Cardiac muscle cell (in vitro differentiated cells and primary cell): Measurements from ENCODE around the gene TMEM253. TPM values are rescaled to one million over a fixed set of nuclear protein-coding genes. Genes with fewer than 3 reads are reported as not detected.
A peak's percentile ranks its signal among the peaks of the same experiment; 100 is the strongest.

Experiments
- DNase-seq, 2 donors: peaks; one replicate each; pipeline versions ENCODE4 v3.0.0 to v3.0.0-alpha.2; 2010 to 2017; ENCODE audit warnings: low read depth in 1 of 2, low spot score in 1 of 2
- H3K27ac ChIP-seq: fragments of 200-600 bp; sonication (generic); 2 replicates; pipeline ENCODE4 v1.5.1; 2016
- H3K27me3 ChIP-seq: fragments of 200-600 bp; sonication (generic); 2 replicates; pipeline ENCODE4 v1.6.0; 2016; ENCODE audit warnings: control low read depth
- H3K36me3 ChIP-seq: fragments of 200-600 bp; sonication (generic); 2 replicates; pipeline ENCODE4 v1.5.1; 2016; ENCODE audit warnings: control low read depth
- H3K4me1 ChIP-seq: fragments of 200-600 bp; sonication (generic); 2 replicates; pipeline ENCODE4 v1.8.1; 2017; ENCODE audit warnings: low read depth, mild to moderate bottlenecking, mixed run types
- H3K4me3 ChIP-seq: fragments of 200-600 bp; sonication (generic); 2 replicates; pipeline ENCODE4 v1.5.1; 2016; ENCODE audit warnings: mild to moderate bottlenecking
- H3K9me3 ChIP-seq: fragments of 200-600 bp; sonication (generic); 2 replicates; pipeline ENCODE4 v1.5.1; 2017; ENCODE audit warnings: low read depth, mild to moderate bottlenecking, control low read depth
- polyA plus RNA-seq: library from polyadenylated mRNA; unstranded; fragments of >200 nt; fragmentation: Nextera tagmentation; extraction: Ambion mirVana; gene quantifications from 2 replicates; pipeline ENCODE4 v1.2.1, GENCODE V29; 2016
- total RNA-seq: library from RNA; depleted of rRNA; stranded (reverse); fragments of >200 nt; gene quantifications from 2 replicates; pipeline ENCODE4 v1.2.3, GENCODE V29; 2016
- TF ChIP-seq, protein P1 (sequence below): IDR thresholded peaks from 2 replicates; pipeline ENCODE4 v1.5.1; 2012; ENCODE audit warnings: low read depth, mild to moderate bottlenecking, low read length

Gene TMEM253
- total RNA-seq (0.46 and 1.2 TPM in 2 replicates), polyA plus RNA-seq (1.3 and 2.4 TPM in 2 replicates)

DNA sequence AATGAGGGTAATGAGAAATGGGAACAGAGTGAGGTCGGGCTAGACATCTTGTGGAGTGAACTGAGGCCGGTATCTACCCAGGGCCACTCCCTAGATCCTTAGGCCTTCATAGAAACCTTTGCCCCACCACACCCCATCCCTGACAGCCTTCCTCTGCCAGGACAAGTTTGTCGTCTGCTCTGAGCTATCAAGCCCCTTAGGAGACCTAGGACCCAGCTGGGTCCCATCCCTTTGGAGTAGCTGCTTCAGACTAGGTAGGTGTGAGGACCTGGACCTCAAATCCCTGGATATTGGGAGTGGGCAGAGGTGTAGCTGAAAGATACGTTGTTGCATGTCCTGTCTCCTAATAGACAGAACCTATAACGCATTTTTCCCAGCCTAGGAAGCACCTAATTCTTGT lies at the start of gene TMEM253:
Gene TMEM253 (plus strand): TSS at position 136 of the 400 bp plus-strand sequence. CDS start 278 bp downstream, outside the sequence.
- Histone ChIP-seq H3K9me3 (no peaks in the 10 kb centered on the region), H3K4me1 (peaks cover 23% of the 10 kb centered on the region), H3K27ac (peak within 1 kb of the TSS; percentile 37), H3K27me3 (no peaks in the 10 kb centered on the region), H3K36me3 (no peaks in the 10 kb centered on the region), H3K4me3 (no peak within 1 kb of the TSS)
- DNase-seq: no peak
- TF ChIP-seq, protein P1, sequence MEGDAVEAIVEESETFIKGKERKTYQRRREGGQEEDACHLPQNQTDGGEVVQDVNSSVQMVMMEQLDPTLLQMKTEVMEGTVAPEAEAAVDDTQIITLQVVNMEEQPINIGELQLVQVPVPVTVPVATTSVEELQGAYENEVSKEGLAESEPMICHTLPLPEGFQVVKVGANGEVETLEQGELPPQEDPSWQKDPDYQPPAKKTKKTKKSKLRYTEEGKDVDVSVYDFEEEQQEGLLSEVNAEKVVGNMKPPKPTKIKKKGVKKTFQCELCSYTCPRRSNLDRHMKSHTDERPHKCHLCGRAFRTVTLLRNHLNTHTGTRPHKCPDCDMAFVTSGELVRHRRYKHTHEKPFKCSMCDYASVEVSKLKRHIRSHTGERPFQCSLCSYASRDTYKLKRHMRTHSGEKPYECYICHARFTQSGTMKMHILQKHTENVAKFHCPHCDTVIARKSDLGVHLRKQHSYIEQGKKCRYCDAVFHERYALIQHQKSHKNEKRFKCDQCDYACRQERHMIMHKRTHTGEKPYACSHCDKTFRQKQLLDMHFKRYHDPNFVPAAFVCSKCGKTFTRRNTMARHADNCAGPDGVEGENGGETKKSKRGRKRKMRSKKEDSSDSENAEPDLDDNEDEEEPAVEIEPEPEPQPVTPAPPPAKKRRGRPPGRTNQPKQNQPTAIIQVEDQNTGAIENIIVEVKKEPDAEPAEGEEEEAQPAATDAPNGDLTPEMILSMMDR: no peak

DNA sequence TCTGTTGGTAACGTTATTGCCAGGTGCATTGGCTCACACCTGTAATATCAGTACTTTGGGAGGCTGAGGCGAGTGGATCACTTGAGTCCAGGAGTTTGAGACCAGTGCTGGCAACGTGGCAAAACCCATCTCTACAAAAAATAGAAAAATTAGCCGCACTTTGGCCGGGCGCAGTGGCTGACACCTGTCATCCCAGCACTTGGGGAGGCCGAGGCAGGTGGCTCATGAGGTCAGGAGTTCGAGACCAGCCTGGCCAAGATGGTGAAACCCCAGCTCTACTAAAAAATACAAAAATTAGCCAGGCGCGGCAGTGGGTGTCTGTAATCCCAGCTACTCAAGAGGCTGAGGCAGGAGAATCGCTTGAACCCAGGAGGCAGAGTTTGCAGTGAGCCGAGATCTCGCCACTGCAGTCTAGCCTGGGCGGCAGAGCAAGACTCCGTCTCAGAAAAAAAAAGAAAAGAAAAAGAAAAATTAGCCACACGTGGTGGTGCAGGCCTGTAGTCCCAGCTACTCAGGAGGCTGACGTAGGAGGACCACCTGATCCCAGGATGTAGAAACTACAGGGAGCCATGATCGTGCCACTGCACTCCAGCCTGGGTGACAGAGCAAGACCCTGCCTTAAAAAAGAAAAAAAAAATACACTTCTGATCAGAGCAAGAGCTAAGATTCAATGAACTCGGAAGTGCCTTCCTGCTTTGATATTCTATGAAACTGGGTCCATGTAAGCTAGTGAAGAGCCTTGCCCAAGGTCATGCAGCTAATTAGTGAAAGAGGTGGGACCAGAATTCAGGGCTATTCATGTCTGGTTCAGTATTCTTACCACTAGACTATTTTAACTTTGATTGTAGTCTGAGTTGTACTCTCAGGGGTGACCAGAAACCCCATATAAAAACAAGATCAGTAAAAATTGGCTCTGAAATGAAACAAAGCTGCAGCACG lies 47.4 kb upstream of the TMEM253 start:
- H3K27ac ChIP-seq: no peak overlapping the region
- TF ChIP-seq, protein P1: no peak

DNA sequence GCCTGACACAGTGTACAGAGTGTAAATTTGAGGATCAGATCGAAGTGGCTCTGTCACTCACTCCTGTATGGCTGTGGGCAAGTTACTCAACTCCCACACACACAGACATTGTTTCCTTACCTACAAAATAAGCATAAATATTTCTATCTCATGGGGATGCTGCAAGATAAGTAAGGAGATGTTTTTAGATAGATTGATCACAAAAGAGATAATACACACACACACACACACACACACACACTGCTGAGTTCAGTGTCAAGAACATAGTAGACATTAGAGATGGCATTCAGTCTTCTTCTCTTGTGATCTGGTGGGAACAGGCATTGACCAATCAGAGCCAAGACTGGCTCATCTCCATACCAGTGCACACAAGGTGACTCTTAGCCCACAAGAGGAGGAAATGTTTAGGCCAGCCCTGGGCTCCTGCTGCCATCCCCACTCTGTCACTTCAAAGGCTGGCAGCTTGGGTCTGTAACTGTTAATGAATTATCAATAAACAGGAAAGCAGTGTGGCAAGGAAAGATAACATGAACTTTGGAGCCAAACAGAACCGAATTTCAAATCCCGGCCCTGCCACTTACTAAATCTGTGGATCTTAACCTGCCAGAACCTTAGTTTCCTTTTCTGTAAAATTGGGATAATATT lies 46.6 kb upstream of the TMEM253 start:
- Histone ChIP-seq H3K4me3 (no peak overlapping the region), H3K27me3 (no peaks in the 10 kb centered on the region), H3K36me3 (no peaks in the 10 kb centered on the region), H3K27ac (no peak overlapping the region), H3K4me1 (no peaks in the 10 kb centered on the region), H3K9me3 (no peaks in the 10 kb centered on the region)
- TF ChIP-seq, protein P1: no peak
- DNase-seq: no peak

More for the DNA sequence above, 47.4 kb upstream of the TMEM253 start:
- H3K36me3 ChIP-seq: no peaks in the 10 kb centered on the region
- no peak for DNase-seq
- H3K4me1 ChIP-seq: no peaks in the 10 kb centered on the region
- H3K4me3 ChIP-seq: no peak overlapping the region
- H3K27me3 ChIP-seq: no peaks in the 10 kb centered on the region
- no peaks in the 10 kb centered on the region for H3K9me3 ChIP-seq

DNA sequence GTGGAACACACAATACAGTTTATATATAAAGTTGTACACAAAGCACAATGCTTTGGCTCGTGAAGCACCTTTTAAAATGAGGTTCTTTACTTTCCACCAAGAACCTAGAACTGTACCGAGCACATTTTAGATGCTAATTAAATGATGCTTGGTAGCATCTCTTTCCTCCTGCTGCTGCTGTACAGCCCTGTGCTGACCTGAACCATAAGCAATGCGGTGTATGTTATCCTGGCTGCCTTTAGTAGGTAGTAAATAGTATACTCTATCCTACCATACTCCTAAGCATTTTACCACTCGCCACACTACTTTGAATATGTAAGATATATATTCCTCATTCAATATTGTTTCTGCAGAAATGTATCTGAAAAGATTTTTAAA lies 46.1 kb upstream of the TMEM253 start:
- TF ChIP-seq, protein P1: no peak

DNA sequence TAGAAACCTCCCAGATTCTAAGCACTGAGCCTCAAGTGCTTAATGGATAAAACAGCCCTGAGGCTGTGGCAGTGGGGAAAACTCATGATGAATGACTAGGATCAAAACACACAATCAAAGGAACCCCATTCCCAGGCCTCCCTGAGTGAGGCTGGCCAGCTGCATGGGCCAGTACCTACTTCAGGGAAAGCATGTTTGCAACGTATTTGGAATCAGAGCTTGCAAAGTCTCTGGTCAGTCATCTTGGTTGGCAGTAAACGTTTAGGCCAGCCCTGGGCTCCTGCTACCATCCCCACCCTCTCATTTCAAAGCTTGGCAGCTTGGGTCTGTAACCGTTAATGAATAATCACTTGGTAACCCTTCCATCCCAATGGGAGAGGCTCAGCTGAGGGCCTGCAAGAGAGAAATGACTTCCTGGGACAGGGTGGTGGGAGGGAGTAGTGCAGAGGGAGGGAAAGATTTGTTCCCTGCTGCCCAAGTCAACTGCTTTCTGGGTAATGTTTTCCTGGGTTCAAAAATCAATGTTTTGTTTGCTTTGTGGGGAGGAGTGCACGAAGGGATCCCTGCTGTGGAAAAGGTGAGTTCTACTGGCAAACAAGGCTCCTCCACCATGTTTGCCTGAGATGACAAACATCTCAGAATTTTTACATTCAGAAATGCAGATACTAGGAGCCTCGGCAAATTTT lies 45.3 kb upstream of the TMEM253 start:
- DNase-seq: no peak
- H3K27me3 ChIP-seq: no peaks in the 10 kb centered on the region
- H3K27ac ChIP-seq: no peak overlapping the region
- H3K36me3 ChIP-seq: no peaks in the 10 kb centered on the region
- H3K4me3 ChIP-seq: no peak overlapping the region
- TF ChIP-seq, protein P1: no peak
- no peaks in the 10 kb centered on the region for H3K9me3 ChIP-seq
- H3K4me1 ChIP-seq: no peaks in the 10 kb centered on the region

More for the DNA sequence above, 46.1 kb upstream of the TMEM253 start:
- Histone ChIP-seq H3K27me3 (no peaks in the 10 kb centered on the region), H3K9me3 (no peaks in the 10 kb centered on the region), H3K36me3 (no peaks in the 10 kb centered on the region), H3K4me3 (no peak overlapping the region), H3K4me1 (no peaks in the 10 kb centered on the region), H3K27ac (no peak overlapping the region)
- no peak for DNase-seq
